Stomach (tissue), 4 donors: ENCODE measurements around the gene TRIM46.
"Not testable (repeated sequence)": the region's sequence is repeated elsewhere in the genome, so short reads cannot be mapped to it uniquely, and the experiment has no call there.

Source experiments
- CTCF ChIP-seq, 7 experiments: fragments of 450-650 bp in 4 of 7; fragments of 200-600 bp in 3 of 7; sonication (generic) in 3 of 7; IDR thresholded peaks; one replicate each; pipeline ENCODE4 v1.5.1; 2016 to 2019; ENCODE audit warnings: antibody characterized with exemption in 7 of 7, control low read depth in 2 of 7, mild to moderate bottlenecking in 1 of 7
- POLR2A ChIP-seq, 4 donors: fragments of 450-650 bp; IDR thresholded peaks; one replicate each; pipeline ENCODE4 v1.6.1; 2016; ENCODE audit warnings: antibody characterized with exemption in 4 of 4, control low read depth in 2 of 4, mild to moderate bottlenecking in 1 of 4, moderate library complexity in 1 of 4
- POLR2AphosphoS5 ChIP-seq, 3 donors: sonication (generic); formaldehyde crosslinking; IDR thresholded peaks; one replicate each; pipeline ENCODE4 v1.6.1; 2016; ENCODE audit warnings: antibody characterized with exemption in 3 of 3

- not testable (repeated sequence) for TF ChIP-seq POLR2A, POLR2AphosphoS5, CTCF (IDR thresholded peaks at IDR 0.05)
These were observed 57.7 kb downstream of the TRIM46 start for GRCh38 chr1:155231302-155231701.
